ENCODE results near the gene NYAP2.

The NYAP2 gene

GRCh38 chr2:225630824-225631533, 231.5 kb downstream of the NYAP2 start:
- no peak for DNase-seq (ENCODE audit: low spot score)

- DNase-seq (ENCODE audit: low spot score): no peak
Measured at GRCh38 chr2:225632351-225632750, 232.8 kb downstream of the NYAP2 start.

DNA sequence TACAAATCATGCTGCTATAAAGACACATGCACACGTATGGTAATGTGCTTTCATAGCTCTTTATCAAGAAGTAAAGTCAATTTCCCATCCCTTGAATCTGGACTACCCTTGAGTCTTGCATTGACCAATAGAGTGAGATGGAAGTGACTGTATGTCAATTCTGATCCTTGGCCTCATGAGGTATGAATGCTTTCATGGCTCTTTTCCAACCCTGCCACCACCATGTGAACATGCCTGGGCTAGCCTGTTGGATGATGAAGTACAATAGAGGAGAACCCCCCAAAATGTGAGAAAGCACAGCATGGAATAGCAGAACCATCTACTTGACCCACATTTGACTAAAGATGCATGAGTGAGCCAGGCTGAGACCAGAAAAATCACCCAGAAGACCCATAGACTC, 237.0 kb downstream of the NYAP2 start:
- DNase-seq (ENCODE audit: low spot score): no peak

DNA sequence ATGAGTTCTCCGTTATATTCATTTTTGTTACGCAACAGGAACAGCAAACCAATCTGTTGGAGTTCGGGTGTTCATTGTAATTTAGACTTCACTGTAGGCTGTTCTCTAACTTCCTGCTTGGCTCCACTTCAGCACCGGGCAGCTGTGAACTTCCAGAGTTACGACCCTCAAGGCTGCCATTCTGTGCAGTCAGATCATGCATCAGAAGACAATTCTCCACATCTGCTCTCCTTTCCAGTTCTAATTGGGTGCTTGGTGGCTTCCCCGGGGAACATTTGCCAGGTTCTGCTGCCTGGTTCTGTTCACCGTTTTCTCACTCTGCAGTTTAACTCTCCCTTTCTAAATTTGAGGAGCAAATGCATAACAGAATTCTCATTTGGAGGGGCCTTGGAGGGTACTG, 237.7 kb downstream of the NYAP2 start:
- DNase-seq (ENCODE audit: low spot score): no peak

DNA sequence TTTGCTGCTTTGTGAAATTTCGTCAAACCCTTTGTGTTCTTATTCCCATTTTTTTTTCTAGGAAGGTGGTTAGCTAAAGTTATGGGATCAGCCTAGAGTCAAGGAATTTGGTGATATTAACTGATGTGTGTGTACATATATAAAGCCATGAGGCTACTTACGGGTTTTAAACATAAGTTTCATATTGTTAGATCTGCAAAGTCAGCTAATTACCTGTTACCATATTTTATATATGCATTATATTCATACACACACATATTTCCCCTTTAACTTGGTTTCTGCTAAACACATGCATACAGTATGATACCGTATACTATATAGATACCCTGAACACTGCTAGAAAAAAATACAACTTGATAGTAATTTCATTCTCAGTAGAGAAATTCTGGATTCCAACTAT, 241.0 kb downstream of the NYAP2 start:
- no peak for DNase-seq (ENCODE audit: low spot score)

GRCh38 chr2:225649274-225649673, 249.8 kb downstream of the NYAP2 start:
- no peak for DNase-seq (ENCODE audit: low spot score)

DNA sequence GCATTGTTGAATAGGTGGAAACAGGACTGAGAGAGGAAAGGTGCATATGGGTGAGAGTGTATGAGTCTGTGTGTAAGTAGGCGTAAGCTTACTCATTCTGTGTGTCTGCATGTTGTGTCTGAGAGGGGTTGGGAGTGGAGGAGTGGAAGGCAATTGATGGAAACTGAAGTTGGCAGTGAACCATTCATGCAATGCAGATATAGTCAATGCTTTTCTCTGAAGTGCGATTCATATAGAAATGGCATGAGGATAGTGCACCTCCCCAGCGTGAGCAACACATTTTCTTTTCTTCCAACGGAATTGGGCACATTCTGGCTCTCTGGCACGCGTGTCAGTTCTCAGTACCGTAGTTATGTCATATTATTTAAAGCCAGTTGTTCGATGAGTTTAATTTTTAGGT, 250.5 kb downstream of the NYAP2 start:
- DNase-seq (ENCODE audit: low spot score): no peak

DNA sequence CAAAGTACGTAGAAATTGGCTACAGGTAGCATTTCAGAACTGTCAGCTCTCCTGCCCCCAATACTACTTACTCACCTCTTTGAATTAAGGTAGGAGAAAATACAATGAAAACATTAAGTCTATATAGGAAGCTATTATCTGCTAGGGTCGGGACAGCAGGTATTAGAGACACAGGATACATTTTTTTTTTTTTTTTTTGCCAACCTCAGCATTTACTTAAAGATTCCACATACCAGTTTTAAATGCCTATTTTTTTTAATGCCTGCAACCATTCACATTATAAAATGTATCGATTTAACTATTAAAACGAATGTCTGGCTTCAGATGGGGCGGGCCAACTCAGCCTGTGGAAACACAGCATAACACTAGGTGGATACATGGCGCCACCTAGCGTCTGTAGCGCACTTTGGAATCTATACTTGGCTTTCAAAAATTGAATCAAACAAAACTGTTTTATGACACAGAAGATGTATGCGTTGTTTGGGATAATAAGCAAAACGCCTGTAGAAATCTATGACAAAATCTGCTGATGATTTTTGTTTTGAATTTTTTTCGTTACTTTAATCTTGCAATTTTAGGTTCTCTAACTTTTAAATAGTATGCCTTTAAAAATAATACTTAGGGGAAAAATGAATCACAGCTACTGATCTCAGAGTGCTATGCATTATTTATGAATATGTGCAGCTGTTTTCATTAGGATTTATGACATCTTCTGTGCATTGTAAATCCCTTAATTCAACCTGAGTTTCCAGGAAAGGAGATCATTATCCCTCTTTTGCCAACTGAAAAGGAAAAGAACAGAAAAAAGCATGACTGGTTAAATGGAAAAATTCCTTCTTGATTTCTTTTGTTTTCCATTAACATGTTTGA, 261.0 kb downstream of the NYAP2 start:
- DNase-seq (ENCODE audit: low spot score): peak; percentile 63

GRCh38 chr2:225662101-225662500, 262.6 kb downstream of the NYAP2 start:
- DNase-seq (ENCODE audit: low spot score): no peak

DNA sequence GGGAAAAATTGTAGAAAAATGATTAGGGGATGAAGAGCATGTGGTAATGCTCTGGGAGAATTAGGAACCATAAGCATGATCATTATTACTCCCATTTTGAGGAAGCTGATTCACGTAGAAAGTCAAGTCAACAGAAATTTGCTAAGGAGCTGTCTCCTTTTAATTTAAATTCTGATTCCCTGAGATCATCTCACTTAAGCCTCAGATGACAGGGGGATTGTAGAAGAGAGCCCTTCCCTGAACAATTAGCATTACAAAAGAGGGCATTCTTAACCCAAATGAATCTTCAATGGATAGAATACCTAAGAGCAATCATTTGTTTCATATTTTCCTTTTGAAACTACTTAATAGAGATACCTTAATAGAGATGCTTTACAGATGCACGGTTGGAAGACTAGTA, 267.9 kb downstream of the NYAP2 start:
- DNase-seq (ENCODE audit: low spot score): no peak

GRCh38 chr2:225668606-225669266, 269.2 kb downstream of the NYAP2 start:
- DNase-seq (ENCODE audit: low spot score): peak; percentile 74

DNA sequence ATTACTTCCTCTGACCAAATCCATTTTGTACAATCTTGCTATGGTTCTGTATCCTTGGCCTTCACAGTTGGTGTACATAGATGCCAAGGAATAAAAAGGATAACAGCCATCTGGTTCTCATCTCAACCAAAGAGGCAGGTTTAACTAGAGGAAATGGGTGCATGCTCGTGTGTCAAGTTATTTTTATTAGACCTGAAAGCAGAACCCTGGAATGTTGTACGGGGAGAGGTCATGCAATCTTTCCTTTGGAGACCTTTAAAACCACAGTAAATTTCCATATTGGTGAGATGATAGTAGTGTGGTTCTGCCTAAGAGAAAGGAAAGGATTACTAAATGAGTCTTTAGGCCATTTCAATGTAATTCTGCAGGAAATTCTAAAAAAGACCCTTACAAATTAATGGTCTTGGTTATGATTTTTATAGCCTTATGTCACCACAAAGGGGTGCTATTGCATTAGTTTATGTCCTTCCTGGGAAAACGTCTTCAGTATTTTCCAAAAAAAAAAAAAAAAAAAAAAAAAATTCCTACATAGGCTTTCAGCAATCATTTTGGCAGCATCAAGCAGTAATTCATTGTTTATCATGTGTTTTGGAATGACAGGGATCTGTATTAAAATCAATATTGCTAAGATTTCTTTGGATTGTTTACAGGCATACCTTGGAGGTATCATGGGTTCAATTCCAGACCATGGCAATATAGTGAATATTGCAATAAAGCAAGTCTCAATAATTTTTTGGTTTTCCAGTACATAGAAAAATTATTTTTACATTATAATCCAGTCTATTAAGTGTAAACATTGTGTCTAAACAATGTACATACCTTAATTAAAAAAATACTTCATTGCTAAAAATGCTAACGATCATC, 270.8 kb downstream of the NYAP2 start:
- DNase-seq (ENCODE audit: low spot score): peak; percentile 58

DNA sequence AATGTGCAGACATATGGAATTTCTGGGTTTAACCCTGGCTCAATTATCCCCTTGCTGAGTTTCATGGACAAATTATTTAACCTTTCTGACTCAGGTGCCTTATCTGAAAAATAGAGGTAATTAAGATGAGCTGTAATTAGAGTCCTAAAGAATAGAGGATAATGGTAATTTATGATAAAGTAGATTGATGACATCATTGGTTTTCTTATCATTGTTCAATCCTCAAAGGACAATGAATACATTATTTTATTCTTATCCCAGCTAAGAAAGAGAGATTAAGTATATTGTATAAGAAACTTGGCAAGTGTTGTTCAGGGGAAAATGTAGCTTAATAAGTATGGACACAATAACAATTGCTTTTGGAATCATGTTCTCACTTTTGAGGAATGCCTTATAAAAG, 279.3 kb downstream of the NYAP2 start:
- no peak for DNase-seq (ENCODE audit: low spot score)

- no peak for DNase-seq (ENCODE audit: low spot score)
Measured at GRCh38 chr2:225683258-225683657, 283.7 kb downstream of the NYAP2 start.

DNA sequence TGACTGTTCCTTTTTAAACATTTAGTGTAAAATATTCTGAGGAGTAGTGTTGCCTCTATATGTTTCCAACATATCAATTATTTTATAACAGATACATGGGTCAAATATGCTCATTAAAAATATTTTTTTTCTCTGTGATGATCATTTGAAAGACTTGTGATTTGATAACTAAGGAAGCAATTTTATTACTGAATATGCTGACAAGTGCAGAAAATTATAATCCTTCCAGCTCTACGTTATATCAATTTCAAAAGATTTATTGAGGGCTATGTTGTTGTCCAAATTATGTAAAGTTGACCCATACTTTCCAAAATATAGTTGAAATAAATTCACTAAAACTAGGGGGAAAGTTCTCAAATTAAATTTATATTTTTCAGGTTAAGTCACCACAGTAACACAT, 290.6 kb downstream of the NYAP2 start:
- no peak for DNase-seq (ENCODE audit: low spot score)

DNA sequence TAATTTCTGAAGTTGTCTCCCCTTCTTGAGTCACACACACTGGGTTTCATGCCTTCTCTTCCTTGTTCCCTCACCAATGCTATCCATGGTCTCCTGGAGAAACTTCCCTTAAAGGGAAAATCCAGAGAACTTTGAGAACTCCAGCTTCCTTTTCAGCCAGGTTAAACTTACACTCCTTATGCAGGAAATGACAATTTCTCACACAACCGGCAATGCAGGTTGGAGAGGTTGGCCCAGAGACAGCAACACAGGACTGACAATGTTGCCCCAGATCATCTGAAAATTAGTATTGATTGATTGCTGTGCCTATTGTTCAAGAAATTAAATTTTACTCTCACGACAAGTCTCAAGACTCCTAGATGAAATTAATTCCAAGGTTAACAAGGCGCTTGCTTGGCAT, 292.2 kb downstream of the NYAP2 start:
- DNase-seq (ENCODE audit: low spot score): no peak

DNA sequence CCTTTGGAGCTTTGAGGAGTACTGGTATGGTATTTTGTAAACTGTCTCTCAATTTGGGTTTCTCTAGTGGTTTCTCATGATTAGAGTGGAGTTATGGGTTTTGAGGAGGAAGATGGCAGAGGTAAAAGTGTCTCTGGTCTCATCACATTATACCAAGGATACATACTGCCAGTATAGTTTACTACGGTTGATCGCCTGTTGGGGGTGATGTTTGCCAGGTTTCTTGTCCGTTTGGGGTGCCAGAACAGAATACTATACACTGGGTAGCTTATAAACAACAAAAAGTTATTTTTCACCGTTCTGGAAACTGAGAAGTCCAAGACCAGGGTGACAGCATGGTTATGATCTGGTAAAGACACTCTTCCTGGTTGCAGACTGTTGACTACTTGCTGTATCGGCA, 293.7 kb downstream of the NYAP2 start:
- DNase-seq (ENCODE audit: low spot score): no peak

DNA sequence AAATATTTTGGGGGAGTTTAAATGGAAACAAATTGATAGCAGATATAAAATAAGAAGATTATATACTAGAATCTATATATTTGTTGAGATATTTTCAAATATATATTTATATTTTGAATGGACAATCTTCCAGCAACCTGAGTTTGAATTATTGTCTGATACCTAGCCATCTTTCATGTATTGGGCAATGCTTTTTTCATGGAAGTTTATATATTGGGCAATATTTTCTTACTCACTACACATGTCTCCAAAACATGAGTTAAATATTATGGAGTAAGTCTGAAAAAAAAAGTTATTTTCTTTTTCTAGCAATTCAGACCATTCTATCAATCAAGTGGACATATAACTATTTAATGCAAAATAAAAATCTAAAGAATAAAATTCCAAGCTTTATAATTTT, 295.2 kb downstream of the NYAP2 start:
- no peak for DNase-seq (ENCODE audit: low spot score)

- DNase-seq (ENCODE audit: low spot score): no peak
Measured at GRCh38 chr2:225697936-225698335, 298.4 kb downstream of the NYAP2 start.
